Activated CD8-positive, alpha-beta memory T cell treated with anti-CD3 and anti-CD28 coated beads for 24 hours (primary cell): ENCODE measurements around the gene RASL11A.
"Not testable (repeated sequence)": the region's sequence is repeated elsewhere in the genome, so short reads cannot be mapped to it uniquely, and the experiment has no call there.

Experiments used
- DNase-seq: peaks from one replicate; pipeline ENCODE4 v3.0.0-alpha.2; 2020

RASL11A gene

DNA sequence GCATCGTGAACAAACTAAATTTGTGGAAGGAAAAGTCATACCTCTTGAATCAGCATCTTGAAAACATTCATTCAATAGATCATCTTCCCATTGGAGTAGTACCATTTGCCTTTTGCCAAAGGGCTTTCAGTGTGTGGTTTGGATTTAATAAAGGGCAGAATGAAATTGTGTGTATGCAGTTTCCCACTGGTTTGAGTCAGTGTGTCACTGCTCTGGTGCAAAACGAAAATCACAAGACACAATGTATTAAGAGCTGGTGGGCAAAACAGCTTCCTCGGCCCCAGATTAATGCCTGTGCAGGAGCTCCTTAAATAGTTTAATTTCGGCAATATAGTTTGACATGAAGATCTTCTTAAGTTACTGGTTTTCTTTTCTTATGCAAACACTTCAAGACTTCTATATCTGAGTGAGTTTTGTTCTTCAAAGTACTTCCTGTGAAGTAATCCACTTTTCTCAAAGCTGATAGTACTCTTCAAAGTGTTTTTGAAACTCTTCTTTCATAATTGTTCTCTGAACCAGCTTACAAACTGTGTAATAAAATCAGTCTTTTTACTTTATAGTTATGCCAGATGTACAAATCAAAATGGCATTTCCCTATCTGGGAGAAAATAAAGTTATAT lies 32.1 kb downstream of the RASL11A start:
- no peak for DNase-seq

DNA sequence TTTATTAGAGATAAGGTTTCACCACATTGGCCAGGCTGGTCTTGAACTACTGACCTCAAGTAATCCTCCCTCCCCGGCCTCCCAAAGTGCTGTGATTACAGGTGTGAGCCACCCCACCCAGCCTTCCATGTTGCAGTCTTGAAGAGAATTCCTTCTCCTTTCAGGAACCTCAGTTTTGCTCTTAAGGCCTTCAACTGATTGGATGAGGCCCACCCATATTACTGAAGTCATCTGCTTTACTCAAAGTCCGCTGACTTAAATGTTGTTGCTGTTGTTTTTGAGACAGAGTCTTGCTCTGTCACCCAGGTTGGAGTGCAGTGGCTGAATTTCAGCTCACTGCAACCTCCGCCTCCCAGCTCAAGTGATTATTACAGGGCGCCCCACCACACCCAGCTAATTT lies 33.5 kb downstream of the RASL11A start:
- no peak for DNase-seq

DNA sequence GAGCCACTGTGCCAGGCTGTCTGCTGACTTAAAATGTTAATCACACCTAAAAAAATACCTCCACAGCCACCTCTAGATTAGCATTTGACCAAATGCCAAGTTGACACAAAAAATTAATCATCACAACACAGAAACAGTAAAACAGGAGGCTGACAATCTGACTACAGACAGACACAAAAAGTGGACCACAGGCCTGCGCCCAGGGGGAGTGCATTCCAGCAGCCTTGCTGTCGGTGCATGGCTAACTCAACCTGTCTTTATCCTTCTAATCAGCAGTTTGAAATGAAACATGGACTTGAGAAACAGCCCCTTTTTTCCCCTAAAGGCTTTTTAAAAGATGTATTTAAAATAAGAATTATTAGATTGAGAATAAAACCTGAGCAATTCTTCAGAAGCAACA lies 34.0 kb downstream of the RASL11A start:
- DNase-seq: no peak

DNA sequence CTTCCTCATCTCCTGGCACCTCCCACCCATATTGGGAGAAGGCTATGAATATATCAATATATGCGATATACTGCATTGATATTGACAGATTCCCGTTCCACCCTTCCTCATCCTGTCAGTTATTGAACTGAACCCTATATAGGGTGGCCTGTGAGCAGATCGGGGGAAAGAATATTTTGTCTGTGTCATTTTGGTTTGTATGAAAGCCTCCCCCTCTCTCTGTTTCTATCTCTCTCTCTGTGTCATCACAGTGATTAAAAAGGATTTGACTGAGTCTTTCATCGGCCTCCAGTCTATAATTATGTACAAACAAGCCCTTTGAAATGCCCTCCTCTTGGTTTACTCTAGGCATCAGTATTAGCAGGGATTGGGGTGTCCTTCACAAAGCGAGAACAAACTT lies 35.7 kb downstream of the RASL11A start:
- DNase-seq: no peak

GRCh38 chr13:27308941-27309340 lies 38.3 kb downstream of the RASL11A start:
- no peak for DNase-seq

GRCh38 chr13:27309401-27309958 lies 38.9 kb downstream of the RASL11A start:
- peak; percentile 41 for DNase-seq

DNA sequence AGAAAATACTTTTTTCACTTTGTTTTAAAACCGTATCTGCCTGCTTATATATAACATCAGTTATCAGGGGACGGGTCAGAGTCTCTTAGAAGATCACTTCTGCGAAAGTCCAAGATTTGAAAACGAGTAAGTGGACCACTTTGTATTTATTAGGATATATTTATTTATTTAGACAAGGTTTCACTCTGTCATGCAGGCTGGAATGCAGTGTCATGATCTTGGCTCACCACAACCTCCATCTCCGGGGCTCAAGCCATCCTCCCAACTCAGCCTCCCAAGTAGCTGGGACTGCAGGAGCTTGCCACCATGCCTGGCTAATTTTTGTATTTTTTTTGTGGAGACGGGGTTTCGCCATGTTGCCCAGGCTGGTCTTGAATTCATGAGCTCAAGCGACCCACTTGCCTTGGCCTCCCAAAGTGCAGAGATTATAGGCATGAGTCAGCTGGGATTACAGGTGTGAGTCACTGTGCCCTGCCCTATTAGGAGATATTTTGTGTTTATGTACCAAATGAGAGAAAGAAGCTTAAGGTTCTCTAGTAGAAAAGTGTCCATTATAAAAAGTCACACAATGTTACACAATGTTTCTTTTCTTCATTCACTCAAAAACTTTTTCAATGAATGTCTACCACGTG lies 39.5 kb downstream of the RASL11A start:
- peak; percentile 19 for DNase-seq

DNA sequence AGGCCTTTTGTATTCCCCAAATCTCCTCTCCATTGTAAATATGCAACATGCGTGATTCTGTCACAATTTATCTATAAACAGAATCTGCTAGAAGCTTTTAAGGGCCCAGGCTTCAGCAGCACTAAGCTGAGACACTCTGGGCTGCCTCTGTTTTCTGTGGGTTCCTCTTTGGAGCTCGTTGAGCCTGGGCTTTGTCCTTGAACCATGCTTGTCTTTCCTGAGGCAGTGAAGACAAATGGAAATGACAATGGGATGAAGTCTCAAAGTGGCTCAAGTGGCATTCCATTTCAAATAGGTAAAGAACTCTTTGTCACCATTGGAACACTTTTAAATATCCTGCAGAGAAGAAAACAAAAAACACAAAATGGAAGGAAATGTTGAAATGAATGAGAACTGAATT lies 40.3 kb downstream of the RASL11A start:
- no peak for DNase-seq

GRCh38 chr13:27311518-27312210 lies 41.0 kb downstream of the RASL11A start:
- DNase-seq: peak; percentile 11

DNA sequence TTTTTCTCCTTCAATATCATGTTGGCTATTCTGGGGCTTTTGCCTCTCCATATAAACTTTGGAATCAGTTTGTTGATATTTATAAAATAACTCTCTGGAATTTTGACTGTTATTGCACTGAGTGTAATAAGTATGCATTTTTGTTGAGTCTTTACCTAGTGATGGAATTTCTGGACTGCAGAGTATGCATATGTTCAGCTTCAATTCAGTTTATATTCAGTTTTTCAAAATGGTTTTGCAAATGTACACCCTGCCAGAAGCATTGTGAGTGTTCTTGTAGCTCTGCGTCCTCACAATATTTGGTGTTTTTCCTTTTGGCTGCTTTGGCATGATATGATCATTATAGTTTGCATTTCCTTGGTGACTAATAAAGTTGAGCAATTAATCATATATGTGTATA lies 43.1 kb downstream of the RASL11A start:
- no peak for DNase-seq

- DNase-seq: no peak
Observed at GRCh38 chr13:27319404-27319803, 48.8 kb downstream of the RASL11A start.

- DNase-seq: no peak
Observed at GRCh38 chr13:27321468-27322431, 51.1 kb downstream of the RASL11A start.

DNA sequence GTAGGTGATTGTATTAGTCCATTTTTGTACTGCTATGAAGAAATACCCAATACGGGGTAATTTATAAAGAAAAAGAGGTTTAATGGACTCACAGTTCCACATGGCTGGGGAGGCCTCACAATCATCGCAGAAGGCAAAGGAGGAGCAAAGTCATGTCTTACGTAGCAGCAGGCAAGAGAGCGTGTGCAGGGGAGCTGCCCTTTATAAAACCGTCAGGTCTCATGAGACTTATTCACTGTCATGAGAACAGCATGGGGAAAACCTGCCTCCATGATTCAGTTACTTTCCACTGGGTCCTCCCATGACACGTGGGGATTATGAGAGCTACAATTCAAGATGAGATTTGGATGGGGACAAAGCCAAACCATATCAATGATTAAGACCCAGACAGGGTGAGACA lies 51.8 kb downstream of the RASL11A start:
- DNase-seq: not testable (repeated sequence)
